HCT116 (cell line): ENCODE results near the gene PAEP. TPM values are rescaled to one million over a fixed set of nuclear protein-coding genes. Genes with fewer than 3 reads are reported as not detected.

Experiments used
- ATAC-seq: fragments of 200-7000 bp; cut with Tn5 transposase; 2 replicates; pipeline ENCODE4 v1.9.1; 2020; ENCODE audit warnings: mild to moderate bottlenecking, moderate library complexity
- BruUV-seq: library from RNA; stranded (reverse); fragments of 400-500 nt; replicated peaks from 2 replicates; lab custom pipeline; 2021; lab: Mats Ljungman, UMichigan
- CTCF ChIA-PET: fragments of 300-600 bp; sonication (Branson Sonifier 250); formaldehyde crosslinking; loops from one replicate; lab custom pipeline; 2021; ENCODE audit warnings: antibody characterized with exemption; lab: Charles Lee
- POLR2A ChIA-PET: fragments of 300-600, 350-600 bp; sonication (Branson Sonifier 250); formaldehyde crosslinking; loops from one replicate; lab custom pipeline; 2021; ENCODE audit warnings: antibody characterized with exemption; lab: Charles Lee
- RAD21 ChIA-PET, 2 experiments: fragments of 300-600 bp; sonication (Branson Sonifier 250); formaldehyde crosslinking; loops; one replicate each; lab custom pipeline; 2023; ENCODE audit warnings: low total read pairs in 2 of 2; ENCODE audit not compliant: uncharacterized antibody in 2 of 2, unreplicated experiment in 2 of 2, low non-redundant PET in 1 of 2; lab: Charles Lee
- DNase-seq: peaks from one replicate; pipeline ENCODE4 v3.0.0-alpha.2; 2010; ENCODE audit warnings: low read depth, low spot score
- H2AFZ ChIP-seq: fragments of 200-600 bp; shearing (Covaris generic), sonication (generic); 2 replicates; pipeline ENCODE4 v1.6.1; 2017; ENCODE audit warnings: low read depth, mixed run types, mixed read lengths, antibody characterized with exemption, low read length; ENCODE audit not compliant: poor library complexity, severe bottlenecking
- H3K27ac ChIP-seq: 2 replicates; pipeline ENCODE4 v1.5.1; 2012; ENCODE audit warnings: low read depth, low read length
- H3K27me3 ChIP-seq: fragments of 200-600 bp; sonication (generic); 2 replicates; pipeline ENCODE4 v1.6.1; 2016; ENCODE audit warnings: mixed run types, low read length, mixed read lengths; ENCODE audit not compliant: insufficient read depth
- H3K36me3 ChIP-seq, 2 experiments: fragments of 200-500 bp in 1 of 2; fragments of 200-600 bp in 1 of 2; sonication (Bioruptor generic) in 1 of 2; sonication (generic) in 1 of 2; 2 replicates each; pipeline versions ENCODE4 v1.5.1 to v1.6.1; 2014 to 2016; ENCODE audit warnings: low read length in 2 of 2, inconsistent platforms in 1 of 2, mixed read lengths in 1 of 2, mixed run types in 1 of 2; ENCODE audit not compliant: insufficient read depth in 2 of 2, control insufficient read depth in 1 of 2
- H3K4me1 ChIP-seq, 2 experiments: fragments of 200-600 bp in 1 of 2; sonication (generic) in 1 of 2; 2 replicates each; pipeline versions ENCODE4 v1.5.1 to v1.6.1; 2012 to 2017; ENCODE audit warnings: low read length in 2 of 2, inconsistent platforms in 1 of 2, mild to moderate bottlenecking in 1 of 2, mixed read lengths in 1 of 2, mixed run types in 1 of 2, moderate library complexity in 1 of 2; ENCODE audit not compliant: insufficient read depth in 2 of 2, control insufficient read depth in 1 of 2
- H3K4me2 ChIP-seq: fragments of 200-600 bp; sonication (generic); 2 replicates; pipeline ENCODE4 v1.6.1; 2017; ENCODE audit warnings: mixed run types, low read length, mixed read lengths
- H3K4me3 ChIP-seq, 2 experiments: fragments of 200-600 bp in 1 of 2; sonication (generic) in 1 of 2; replicated peaks in 1 of 2; 2 replicates each; pipeline ENCODE4 v1.5.1; 2011 to 2016; ENCODE audit warnings: low read length in 2 of 2, control low read depth in 1 of 2, low read depth in 1 of 2, mild to moderate bottlenecking in 1 of 2, mixed read lengths in 1 of 2, mixed run types in 1 of 2
- H3K79me2 ChIP-seq: fragments of 200-600 bp; sonication (generic); 2 replicates; pipeline ENCODE4 v1.6.1; 2017; ENCODE audit warnings: mild to moderate bottlenecking, mixed run types, low read length, moderate library complexity, mixed read lengths; ENCODE audit not compliant: insufficient read depth
- H3K9ac ChIP-seq: fragments of 200-600 bp; sonication (generic); 2 replicates; pipeline ENCODE4 v1.6.1; 2016; ENCODE audit warnings: low read length, mixed read lengths
- H3K9me2 ChIP-seq: fragments of 200-600 bp; sonication (generic), shearing (Covaris generic); 2 replicates; pipeline ENCODE4 v1.6.1; 2017; ENCODE audit warnings: mixed run types, mild to moderate bottlenecking, moderate library complexity; ENCODE audit not compliant: insufficient read depth
- H3K9me3 ChIP-seq, 2 experiments: fragments of 200-500 bp in 1 of 2; fragments of 200-600 bp in 1 of 2; sonication (Bioruptor generic) in 1 of 2; sonication (generic) in 1 of 2; 2 replicates each; pipeline ENCODE4 v1.6.1; 2014 to 2017; ENCODE audit warnings: low read length in 2 of 2, mixed read lengths in 2 of 2, inconsistent platforms in 1 of 2, low read depth in 1 of 2, mild to moderate bottlenecking in 1 of 2, mixed run types in 1 of 2, moderate library complexity in 1 of 2; ENCODE audit not compliant: control insufficient read depth in 1 of 2, insufficient read depth in 1 of 2
- H4K20me1 ChIP-seq: fragments of 200-600 bp; sonication (generic), shearing (Covaris generic); 2 replicates; pipeline ENCODE4 v1.6.1; 2017; ENCODE audit warnings: mixed run types, mild to moderate bottlenecking, moderate library complexity; ENCODE audit not compliant: insufficient read depth
- ATF3 ChIP-seq: IDR thresholded peaks from 2 replicates; pipeline ENCODE4 v1.6.1; 2012
- CBX3 ChIP-seq: IDR thresholded peaks from 2 replicates; pipeline ENCODE4 v1.6.1; 2012; ENCODE audit warnings: low read depth
- CEBPB ChIP-seq: IDR thresholded peaks from 2 replicates; pipeline ENCODE4 v1.6.1; 2012; ENCODE audit warnings: low read depth
- CTCF ChIP-seq, 3 experiments: fragments of 200-600 bp in 1 of 3; sonication (generic) in 1 of 3; IDR thresholded peaks in 2 of 3; conservative IDR thresholded peaks in 1 of 3; 2 replicates each; pipeline ENCODE4 v1.5.1; 2012 to 2017; ENCODE audit warnings: low read depth in 2 of 3, low read length in 2 of 3, antibody characterized with exemption in 1 of 3, borderline replicate concordance in 1 of 3, control low read depth in 1 of 3, mild to moderate bottlenecking in 1 of 3, mixed read lengths in 1 of 3, mixed run types in 1 of 3, moderate library complexity in 1 of 3; ENCODE audit not compliant: insufficient read depth in 1 of 3
- EGR1 ChIP-seq: IDR thresholded peaks from 2 replicates; pipeline ENCODE4 v1.6.1; 2012; ENCODE audit warnings: low read depth
- ELF1 ChIP-seq: IDR thresholded peaks from 2 replicates; pipeline ENCODE4 v1.6.1; 2012; ENCODE audit warnings: low read depth, borderline replicate concordance
- EZH2phosphoT487 ChIP-seq: fragments of 200-600 bp; IDR thresholded peaks from 2 replicates; pipeline ENCODE4 v1.6.1; 2018; ENCODE audit warnings: antibody characterized with exemption, borderline replicate concordance
- FOSL1 ChIP-seq: IDR thresholded peaks from 2 replicates; pipeline ENCODE4 v1.6.1; 2012; ENCODE audit warnings: low read depth
- JUND ChIP-seq: IDR thresholded peaks from 2 replicates; pipeline ENCODE4 v1.6.1; 2012
- MAX ChIP-seq: IDR thresholded peaks from 2 replicates; pipeline ENCODE4 v1.6.1; 2012
- POLR2A ChIP-seq: IDR thresholded peaks from 2 replicates; pipeline ENCODE4 v1.7.0; 2011; ENCODE audit warnings: borderline replicate concordance; ENCODE audit not compliant: insufficient read depth, insufficient read length; ENCODE audit errors: extremely low read depth
- POLR2AphosphoS5 ChIP-seq: IDR thresholded peaks from 2 replicates; pipeline ENCODE4 v1.6.1; 2011; ENCODE audit warnings: mild to moderate bottlenecking, low read depth, low read length, moderate library complexity
- SIN3A ChIP-seq: IDR thresholded peaks from 2 replicates; pipeline ENCODE4 v1.6.1; 2012; ENCODE audit warnings: low read depth
- SRF ChIP-seq: IDR thresholded peaks from 2 replicates; pipeline ENCODE4 v1.6.1; 2012; ENCODE audit warnings: low read depth
- TCF7L2 ChIP-seq: IDR thresholded peaks from 2 replicates; pipeline ENCODE4 v1.7.0; 2011; ENCODE audit warnings: borderline replicate concordance, inconsistent platforms; ENCODE audit not compliant: insufficient read depth, insufficient read length; ENCODE audit errors: extremely low read depth
- YY1 ChIP-seq: IDR thresholded peaks from 2 replicates; pipeline ENCODE4 v1.6.1; 2011; ENCODE audit warnings: low read length, low read depth, moderate library complexity, mild to moderate bottlenecking; ENCODE audit not compliant: insufficient replicate concordance; ENCODE audit errors: extremely low read depth
- ZBTB33 ChIP-seq: IDR thresholded peaks from 2 replicates; pipeline ENCODE4 v1.6.1; 2011; ENCODE audit warnings: mild to moderate bottlenecking, low read length, moderate library complexity; ENCODE audit not compliant: insufficient replicate concordance; ENCODE audit errors: extremely low read depth
- ZNF274 ChIP-seq: fragments of 200-500 bp; sonication (Bioruptor generic); IDR thresholded peaks from 2 replicates; pipeline ENCODE4 v1.6.1; 2014; ENCODE audit warnings: mild to moderate bottlenecking, low read depth, low read length, inconsistent platforms
- intact Hi-C: fragments of 100-400 bp; cut with micrococcal nuclease; formaldehyde crosslinking; loops from 2 replicates; pipeline ENCODE4 v1.10.0; 2022
- total RNA-seq: library from RNA; stranded (reverse); gene quantifications from one replicate; pipeline ENCODE4 v1.2.1, GENCODE V29; 2021; ENCODE audit not compliant: unreplicated experiment

Gene PAEP
- total RNA-seq, 1 experiment from 2014 or later, result not detected

- RAD21 ChIA-PET, result no interaction called here
- BruUV-seq, result no TSS peak
Measured at GRCh38 chr9:135531096-135531495, 30.5 kb upstream of the PAEP start.

GRCh38 chr9:135533113-135533512 lies 28.4 kb upstream of the PAEP start:
- no peaks in the 10 kb centered on the region for H3K4me1 ChIP-seq
- no peaks in the 10 kb centered on the region for H3K27me3 ChIP-seq
- BruUV-seq, result no TSS peak
- ChIA-PET RAD21 (no interaction called here), CTCF (no interaction called here), POLR2A (no interaction called here)
- H3K9me3 ChIP-seq, result no peaks in the 10 kb centered on the region
- no peaks in the 10 kb centered on the region for H4K20me1 ChIP-seq
- H3K79me2 ChIP-seq, result no peaks in the 10 kb centered on the region
- H3K36me3 ChIP-seq, result no peaks in the 10 kb centered on the region
- DNase-seq, result no peak
- no peak for ATAC-seq
- intact Hi-C loops, result no loop called here
- no peak overlapping the region for H3K9ac ChIP-seq
- H3K27ac ChIP-seq, result no peak overlapping the region
- no peaks in the 10 kb centered on the region for H3K9me2 ChIP-seq
- no peak overlapping the region for H2AFZ ChIP-seq
- H3K4me3 ChIP-seq, result no peak overlapping the region
- H3K4me2 ChIP-seq, result no peak overlapping the region
- no peak for TF ChIP-seq MAX
- no peak for TF ChIP-seq CEBPB
- no peak for TF ChIP-seq POLR2AphosphoS5
- TF ChIP-seq FOSL1, result no peak
- no peak for TF ChIP-seq CBX3
- TF ChIP-seq ZNF274, result no peak
- no peak for TF ChIP-seq JUND
- TF ChIP-seq SRF, result no peak
- no peak for TF ChIP-seq ELF1
- TF ChIP-seq ATF3, result no peak
- TF ChIP-seq EZH2phosphoT487, result no peak
- TF ChIP-seq CTCF (IDR thresholded peaks at IDR 0.05 in 2 of 3, conservative IDR thresholded peaks at IDR 0.05 in 1 of 3; ENCODE audit: borderline replicate concordance in 1 of 3, insufficient read depth in 1 of 3, low read depth in 2 of 3, low read length in 2 of 3), result no peak
- TF ChIP-seq EGR1, result no peak
- TF ChIP-seq SIN3A, result no peak
- no peak for TF ChIP-seq TCF7L2
- TF ChIP-seq ZBTB33, result no peak

More at GRCh38 chr9:135531096-135531495, 30.5 kb upstream of the PAEP start:
- intact Hi-C loops, result no loop called here
- H3K79me2 ChIP-seq, result no peaks in the 10 kb centered on the region
- H3K27ac ChIP-seq, result no peak overlapping the region
- H4K20me1 ChIP-seq, result no peaks in the 10 kb centered on the region
- H2AFZ ChIP-seq, result no peak overlapping the region
- CTCF ChIA-PET, result no interaction called here
- no peaks in the 10 kb centered on the region for H3K27me3 ChIP-seq
- no peak overlapping the region for H3K9ac ChIP-seq
- DNase-seq, result no peak
- peaks cover 0 to 9% of the 10 kb centered on the region in 2 experiments; a peak in 3 of 4 replicates for H3K4me1 ChIP-seq
- POLR2A ChIA-PET, result no interaction called here
- no peaks in the 10 kb centered on the region for H3K9me3 ChIP-seq
- TF ChIP-seq ELF1 (no peak), FOSL1 (no peak), YY1 (no peak), CEBPB (no peak), POLR2A (no peak), CBX3 (no peak)
- TF ChIP-seq, all 23 proteins: peak for 0
- Histone ChIP-seq H3K9me2 (no peaks in the 10 kb centered on the region), H3K36me3 (no peaks in the 10 kb centered on the region), H3K4me2 (no peak overlapping the region), H3K4me3 (no peak overlapping the region)
- no peak for ATAC-seq
